ENCODE data around the gene KCNT2.
A peak's percentile ranks its signal among the peaks of the same experiment; 100 is the strongest.
"Not testable (repeated sequence)": the region's sequence is repeated elsewhere in the genome, so short reads cannot be mapped to it uniquely, and the experiment has no call there.

The KCNT2 gene

GRCh38 chr1:196590012-196590708, 18.1 kb downstream of the KCNT2 start:
- DNase-seq (ENCODE audit: low read depth): no peak

DNA sequence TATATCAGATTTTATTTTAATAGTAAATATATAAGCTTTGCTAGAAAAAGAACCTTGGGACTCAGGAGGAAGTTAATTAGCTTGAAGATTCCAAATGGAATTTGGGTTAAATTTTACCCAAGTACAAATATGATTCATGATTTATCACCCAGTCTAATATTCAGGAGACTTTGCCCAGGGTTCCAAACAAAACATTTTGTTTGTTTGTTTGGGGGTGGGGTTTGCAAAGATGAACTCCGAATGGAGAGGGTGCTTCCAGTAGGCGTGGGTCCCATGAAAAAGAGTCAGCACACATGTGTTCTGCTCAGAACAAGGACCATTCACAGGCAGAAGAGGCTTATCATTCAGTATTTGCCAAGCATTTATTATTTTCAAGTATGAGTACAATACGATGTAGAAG, 23.5 kb downstream of the KCNT2 start:
- DNase-seq (ENCODE audit: low read depth): no peak

DNA sequence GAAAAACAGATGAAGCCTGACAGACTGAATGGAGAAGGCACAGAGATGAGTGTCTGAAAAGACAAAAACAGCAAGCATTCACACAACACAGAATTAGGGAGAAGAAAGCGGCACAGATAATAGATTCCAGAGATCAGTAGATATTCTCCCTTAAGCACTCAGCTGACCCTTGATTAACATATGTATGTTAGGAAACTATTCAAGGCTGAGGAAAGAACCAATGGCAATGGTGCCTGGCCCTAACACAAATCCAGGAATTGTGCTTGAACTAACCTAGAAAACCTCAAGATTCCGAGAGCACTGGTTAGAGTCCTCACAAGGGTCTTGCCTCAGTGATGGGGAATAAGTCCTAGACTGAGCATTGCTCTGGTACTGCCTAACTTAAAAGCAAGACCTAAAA, 30.9 kb downstream of the KCNT2 start:
- DNase-seq (ENCODE audit: low read depth): no peak

DNA sequence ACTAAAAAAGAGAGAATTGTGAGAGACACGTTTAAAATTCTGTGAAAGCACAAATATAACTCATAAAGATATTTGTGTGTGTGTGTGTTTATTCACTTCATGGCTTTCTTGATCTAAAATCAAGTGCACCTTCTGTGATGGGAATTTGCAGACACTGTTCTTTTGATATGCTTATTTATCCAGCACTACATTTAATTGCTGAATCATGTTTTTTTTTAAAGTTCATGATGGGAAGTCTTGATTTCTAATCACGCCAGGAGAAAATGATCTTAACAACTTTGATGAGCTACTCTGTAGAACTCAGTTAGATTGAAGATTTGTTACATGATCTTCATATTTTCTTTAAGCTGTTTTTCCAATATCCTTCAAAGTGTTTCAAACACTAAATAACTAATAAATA, 35.0 kb downstream of the KCNT2 start:
- no peak for DNase-seq (ENCODE audit: low read depth)

DNA sequence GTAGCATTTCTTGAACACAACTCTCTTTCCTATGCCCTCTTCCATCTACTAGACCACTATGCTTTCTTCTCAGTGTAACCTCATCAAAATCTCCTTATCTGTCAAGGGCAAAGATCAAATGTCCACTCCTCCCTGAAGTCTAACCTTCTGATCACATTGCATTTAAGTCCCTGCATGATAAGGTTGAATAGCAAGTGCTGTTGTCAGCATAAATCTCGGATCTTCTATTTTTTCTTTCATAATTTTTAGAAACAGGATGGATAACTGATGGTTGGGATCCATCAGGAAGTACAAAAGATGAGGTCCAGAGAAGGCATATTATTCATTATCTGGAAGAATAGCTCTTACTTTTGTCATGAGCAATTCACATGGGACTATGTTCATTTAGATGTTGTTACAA, 41.0 kb downstream of the KCNT2 start:
- no peak for DNase-seq (ENCODE audit: low read depth)

- no peak for DNase-seq (ENCODE audit: low read depth)
These were observed 44.5 kb downstream of the KCNT2 start for GRCh38 chr1:196563768-196564167.

DNA sequence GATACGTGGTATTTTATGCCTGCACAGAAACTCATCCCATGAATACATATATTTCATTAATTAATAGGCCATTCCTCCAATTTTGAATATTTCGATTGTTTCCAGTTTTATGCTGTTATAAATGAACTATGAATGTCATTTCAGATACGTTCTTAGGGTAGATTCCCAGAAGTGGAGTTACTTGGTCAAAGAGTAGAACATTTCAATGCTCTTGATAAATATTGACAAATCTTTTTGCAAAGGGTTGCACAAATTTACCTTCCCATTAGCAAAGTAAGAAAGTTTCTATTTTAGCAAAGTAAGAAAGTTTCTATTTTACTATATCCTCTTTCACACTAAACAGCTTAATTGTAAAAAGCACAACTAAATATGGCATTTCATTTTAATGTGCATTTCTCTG, 48.9 kb downstream of the KCNT2 start:
- no peak for DNase-seq (ENCODE audit: low read depth)

DNA sequence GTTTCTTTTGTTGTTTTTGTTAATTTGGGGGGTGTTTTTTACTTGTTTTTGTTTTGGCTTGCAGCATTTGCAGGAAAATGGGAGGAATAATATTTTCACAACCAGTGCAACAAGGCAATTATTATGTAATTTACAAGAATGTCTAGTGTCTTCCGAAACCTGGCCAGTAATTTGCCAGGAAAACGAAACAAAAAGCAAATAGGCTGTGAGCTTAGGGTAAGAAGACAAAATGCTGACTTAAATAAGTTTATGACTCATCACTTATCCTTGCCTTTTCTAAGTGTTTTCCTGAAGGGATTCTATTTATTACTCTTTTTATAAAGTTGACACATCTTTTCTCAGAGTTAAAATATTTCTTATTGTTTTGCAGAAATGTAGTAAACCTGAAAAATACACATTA, 49.8 kb downstream of the KCNT2 start:
- peak; percentile 43 for DNase-seq (ENCODE audit: low read depth)

DNA sequence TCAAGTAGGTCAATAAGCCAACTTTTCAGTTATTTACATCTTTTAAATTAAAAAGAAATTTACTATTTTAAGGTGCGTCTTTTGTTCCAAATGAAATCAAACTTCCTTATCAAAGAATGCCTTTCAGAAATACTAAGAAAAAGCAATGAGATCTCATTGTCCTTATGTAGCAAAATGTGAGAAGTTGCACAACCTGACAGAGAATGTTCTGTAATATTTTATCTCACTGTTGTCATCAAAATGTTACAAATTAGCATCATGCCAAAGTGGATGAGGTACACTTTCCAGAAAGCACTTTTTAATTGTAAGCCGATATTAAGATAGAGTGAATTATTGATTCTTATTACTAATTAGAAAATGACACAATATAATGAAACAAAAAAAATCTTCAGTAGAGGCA, 50.4 kb downstream of the KCNT2 start:
- DNase-seq (ENCODE audit: low read depth): no peak

DNA sequence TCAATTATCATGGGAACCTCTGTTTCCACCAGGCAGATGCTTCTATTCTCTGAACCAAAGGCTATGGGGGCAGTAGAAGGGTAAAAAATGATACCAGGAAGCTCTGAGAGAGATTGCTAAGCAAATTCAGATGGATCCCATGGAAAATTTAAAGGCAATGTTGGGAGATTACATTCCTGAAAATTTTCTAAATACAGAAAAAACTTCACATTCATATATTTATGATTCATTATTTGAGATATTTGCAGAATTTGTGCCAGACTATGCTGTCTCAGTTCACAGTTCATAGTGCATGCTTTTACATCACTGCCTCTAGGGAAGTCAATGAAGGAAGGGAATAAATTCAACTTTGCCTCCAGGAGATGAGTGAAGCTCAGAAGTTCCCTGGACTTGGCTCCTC, 57.5 kb downstream of the KCNT2 start:
- no peak for DNase-seq (ENCODE audit: low read depth)

- DNase-seq (ENCODE audit: low read depth): no peak
These were observed 61.7 kb downstream of the KCNT2 start for GRCh38 chr1:196546272-196547111.

DNA sequence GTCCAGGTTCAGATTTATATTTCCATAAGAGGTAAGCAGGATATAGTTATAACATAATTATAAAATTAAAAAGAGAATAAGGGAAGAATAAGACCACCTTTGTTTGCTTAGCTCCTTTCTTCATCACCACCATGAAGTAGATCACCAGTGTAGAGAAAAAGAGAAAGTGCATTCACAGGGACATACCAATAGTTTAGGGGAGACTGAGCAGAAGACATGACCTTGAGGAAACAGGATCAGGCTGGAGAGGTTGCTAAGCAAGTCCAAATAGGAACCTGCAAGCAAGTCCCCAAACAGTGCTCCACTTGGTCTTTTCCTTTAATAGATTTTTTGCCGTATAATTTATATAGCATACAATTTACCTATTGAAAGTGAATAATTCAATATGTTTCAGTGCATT, 63.0 kb downstream of the KCNT2 start:
- no peak for DNase-seq (ENCODE audit: low read depth)

GRCh38 chr1:196544617-196545016, 63.6 kb downstream of the KCNT2 start:
- no peak for DNase-seq (ENCODE audit: low read depth)

DNA sequence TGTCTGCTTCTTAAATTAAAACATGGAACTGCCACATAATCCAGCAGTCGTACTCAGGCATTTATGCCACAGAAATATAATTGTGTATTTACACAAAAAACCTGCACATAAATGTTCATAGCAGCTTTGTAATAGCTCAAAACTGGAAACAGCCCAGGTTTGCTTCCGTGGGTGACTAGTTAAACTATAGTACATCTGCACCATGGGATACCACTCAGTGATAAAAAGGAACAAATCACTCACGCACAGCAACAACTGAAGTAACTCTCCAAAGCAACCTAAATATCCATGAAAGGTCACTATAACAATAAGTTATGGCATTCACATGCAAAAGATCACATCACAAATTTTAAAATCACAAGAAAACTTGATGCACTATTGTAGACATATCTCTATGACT, 64.4 kb downstream of the KCNT2 start:
- no peak for DNase-seq (ENCODE audit: low read depth)

DNA sequence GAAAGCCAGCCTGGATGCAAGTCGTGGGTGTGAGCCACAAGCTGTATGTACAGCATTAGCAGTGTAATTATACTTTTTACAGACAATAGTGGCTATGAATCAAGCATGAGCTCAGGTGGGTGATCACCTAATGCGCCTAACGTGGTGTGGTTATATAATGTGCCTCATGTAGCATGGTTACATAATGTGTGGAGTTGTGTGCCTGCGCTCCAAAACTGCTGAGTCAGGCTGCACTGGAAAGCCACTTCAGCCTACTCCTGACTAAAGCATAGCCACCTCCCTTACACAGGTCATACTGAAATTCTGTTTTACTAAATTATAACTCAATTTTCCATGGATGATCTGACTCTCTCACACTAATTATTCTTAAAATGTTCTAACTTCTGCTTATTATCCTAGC, 69.8 kb downstream of the KCNT2 start:
- no peak for DNase-seq (ENCODE audit: low read depth)

DNA sequence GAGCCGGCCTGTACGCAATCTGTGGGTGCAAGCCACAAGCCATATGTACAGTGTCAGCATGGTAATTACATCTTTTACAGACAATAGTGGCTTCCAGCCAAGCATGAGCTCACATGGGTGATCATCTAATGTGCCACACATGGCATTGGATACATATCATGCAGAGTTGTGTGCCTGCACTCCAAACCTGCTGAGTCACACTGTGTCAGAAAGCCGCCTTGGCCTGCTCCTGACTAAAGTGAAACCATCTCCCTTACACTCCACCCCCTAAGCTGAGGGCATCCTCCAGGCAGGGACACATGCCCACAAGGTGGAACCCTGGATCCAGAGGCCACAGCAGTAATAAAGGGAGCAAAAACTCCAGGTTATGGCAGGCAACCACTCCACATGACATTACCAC, 72.5 kb downstream of the KCNT2 start:
- no peak for DNase-seq (ENCODE audit: low read depth)

GRCh38 chr1:196531737-196532524, 76.3 kb downstream of the KCNT2 start:
- no peak for DNase-seq (ENCODE audit: low read depth)

DNA sequence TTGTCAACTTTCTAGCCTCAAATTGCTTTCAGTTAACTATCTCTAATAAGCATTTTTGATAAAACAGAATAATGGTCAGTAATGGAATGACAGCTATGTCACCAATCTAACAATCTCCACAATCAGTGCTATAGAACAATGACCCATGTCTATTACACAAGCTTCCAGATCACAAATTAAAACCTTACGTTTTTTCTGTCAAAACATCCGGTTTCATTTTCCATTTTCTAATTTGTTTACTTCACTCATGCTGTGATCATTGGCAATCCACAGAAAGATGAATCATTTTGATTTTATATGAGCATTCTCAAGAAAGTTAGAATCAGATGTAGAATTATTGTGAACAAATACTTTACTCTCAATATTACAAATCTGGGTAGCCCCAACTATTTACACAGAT, 80.3 kb downstream of the KCNT2 start:
- DNase-seq (ENCODE audit: low read depth): no peak

DNA sequence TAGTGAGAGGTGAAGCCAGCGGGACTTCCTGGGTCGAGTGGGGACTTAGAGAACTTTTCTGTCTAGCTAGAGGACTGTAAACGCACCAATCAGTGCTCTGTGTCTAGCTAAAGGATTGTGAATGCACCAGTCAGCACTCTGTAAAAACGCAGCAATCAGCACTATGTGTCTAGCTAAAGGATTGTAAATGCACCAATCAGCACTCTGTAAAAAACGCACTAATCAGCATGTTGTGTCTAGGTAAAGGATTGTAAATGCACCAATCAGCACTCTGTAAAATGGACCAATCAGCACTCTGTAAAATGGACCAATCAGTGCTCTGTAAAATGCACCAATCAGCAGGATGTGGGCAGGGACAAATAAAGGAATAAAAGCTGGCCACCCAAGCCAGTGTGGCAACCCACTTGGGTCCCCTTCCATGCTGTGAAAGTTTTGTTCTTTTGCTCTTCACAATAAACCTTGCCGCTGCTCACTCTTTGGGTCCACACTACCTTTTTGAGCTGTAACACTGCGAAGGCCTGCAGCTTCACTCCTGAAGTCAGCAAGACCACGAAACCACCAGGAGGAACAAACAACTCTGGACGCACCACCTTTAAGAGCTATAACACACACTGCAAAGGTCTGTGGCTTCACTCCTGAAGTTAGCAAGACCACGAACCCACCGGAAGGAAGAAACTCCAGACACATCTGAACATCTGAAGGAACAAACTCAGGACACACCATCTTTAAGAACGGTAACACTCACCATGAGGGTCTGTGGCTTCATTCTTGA, 85.5 kb downstream of the KCNT2 start:
- not testable (repeated sequence) for DNase-seq (ENCODE audit: low read depth)

DNA sequence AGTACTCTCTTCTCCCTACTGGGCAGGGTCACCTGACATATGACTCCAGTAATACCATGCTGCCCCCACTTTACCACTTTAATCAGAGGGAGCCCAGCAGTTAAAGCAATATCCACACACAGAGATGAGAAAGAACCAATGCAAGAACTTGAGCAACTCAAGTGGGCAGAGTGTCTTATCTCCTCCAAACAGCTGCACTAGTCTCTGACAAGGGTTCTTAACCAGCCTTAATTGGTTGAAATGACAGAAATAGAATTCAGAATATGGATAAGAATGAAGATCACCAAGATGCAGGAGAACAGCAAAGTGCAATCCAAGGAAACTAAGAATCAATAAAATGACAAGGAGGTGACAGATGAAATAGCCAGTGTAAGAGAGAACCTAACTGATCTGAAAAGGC, 91.0 kb downstream of the KCNT2 start:
- DNase-seq (ENCODE audit: low read depth): no peak

DNA sequence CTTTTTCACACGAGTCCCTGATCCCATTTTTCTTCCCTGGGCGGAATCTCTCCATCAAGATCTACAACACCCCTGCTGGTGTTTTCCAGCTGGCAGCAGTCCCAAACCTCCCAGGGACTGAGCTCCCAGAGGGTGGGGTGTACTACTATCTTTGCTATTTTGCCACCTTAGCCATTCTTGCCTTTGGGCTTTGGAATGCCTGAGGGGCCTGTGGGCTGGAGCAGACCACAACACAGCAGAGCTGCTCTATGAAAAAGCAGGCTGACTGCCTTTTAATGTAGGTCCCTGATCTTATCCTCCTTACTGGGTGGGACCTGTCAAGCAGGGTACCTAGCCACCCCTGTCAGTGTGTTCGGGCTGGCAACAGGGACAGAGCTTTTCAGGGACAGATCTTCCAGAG, 91.9 kb downstream of the KCNT2 start:
- DNase-seq (ENCODE audit: low read depth): no peak

- DNase-seq (ENCODE audit: low read depth): no peak
These were observed 92.3 kb downstream of the KCNT2 start for GRCh38 chr1:196515904-196516303.

All from non-pigmented ciliary epithelial cell (primary cell).